GM19193 (cell line): ENCODE data around the gene LPAR2.
A peak's percentile ranks its signal among the peaks of the same experiment; 100 is the strongest.

Experiments
- POLR2A ChIP-seq: IDR thresholded peaks from 4 replicates; pipeline ENCODE4 v1.6.1; 2011; ENCODE audit not compliant: insufficient read depth, insufficient read length; ENCODE audit errors: extremely low read depth

The LPAR2 gene

GRCh38 chr19:19643158-19644053, 15.4 kb upstream of the LPAR2 start, which contains the start of gene GMIP:
GMIP (minus strand) TSS chr19:19643657; CDS start chr19:19643529, 128 bp downstream.
- TF ChIP-seq POLR2A: peak; percentile 70

- no peak for TF ChIP-seq POLR2A
These were observed 14.6 kb upstream of the LPAR2 start for GRCh38 chr19:19642506-19643157.

GRCh38 chr19:19637523-19638251, 9.7 kb upstream of the LPAR2 start:
- no peak for TF ChIP-seq POLR2A

DNA sequence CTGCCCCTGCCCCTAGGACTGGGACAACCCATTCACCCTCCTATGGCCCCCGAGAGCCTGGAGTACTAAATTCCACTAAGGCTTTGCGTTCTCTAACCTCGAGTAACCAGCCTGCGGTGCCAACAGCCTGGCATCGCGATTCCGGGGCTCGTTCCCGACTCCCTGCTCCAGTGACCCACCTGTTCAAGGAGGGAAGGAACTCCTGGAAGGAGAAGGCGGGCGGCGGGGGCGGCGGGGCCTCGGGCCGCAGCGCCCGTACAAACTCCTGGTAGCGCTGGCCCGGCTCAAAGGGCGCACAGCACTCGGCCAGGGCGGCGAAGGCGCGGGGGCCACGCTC, 9.1 kb upstream of the LPAR2 start:
- no peak for TF ChIP-seq POLR2A

DNA sequence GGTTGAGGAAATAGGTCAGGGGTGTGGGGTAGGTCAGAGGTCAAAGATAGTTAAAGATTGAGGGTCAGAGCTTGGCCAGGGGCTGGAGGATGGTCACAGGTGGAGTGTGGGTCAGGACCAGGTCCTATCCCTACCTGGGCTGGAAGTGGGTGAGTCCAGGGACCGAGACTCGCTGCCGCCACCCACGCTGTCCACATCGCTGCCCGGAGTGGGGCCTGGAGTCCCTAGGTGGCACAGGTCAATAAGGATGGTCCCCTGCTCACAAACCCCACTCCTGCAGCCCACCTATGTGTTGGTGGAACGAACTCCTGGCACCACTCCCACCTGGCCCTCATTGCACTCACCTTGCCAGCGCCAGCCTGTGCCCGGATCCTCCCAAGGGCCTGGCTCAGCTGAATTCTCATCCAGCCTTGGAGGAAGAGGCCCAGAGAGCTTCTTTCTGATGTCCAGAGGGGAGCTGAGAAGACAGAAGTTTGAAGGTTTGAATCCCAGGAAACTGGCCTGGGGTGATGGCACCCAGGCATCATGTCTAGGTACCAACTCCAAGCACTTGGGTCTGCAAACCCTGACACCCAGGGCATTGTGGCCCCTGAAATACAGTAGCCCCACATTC, 8.7 kb upstream of the LPAR2 start:
- no peak for TF ChIP-seq POLR2A

GRCh38 chr19:19635313-19635702, 7.3 kb upstream of the LPAR2 start:
- TF ChIP-seq POLR2A: no peak

- no peak for TF ChIP-seq POLR2A
These were observed 6.7 kb upstream of the LPAR2 start for GRCh38 chr19:19634516-19635312.

DNA sequence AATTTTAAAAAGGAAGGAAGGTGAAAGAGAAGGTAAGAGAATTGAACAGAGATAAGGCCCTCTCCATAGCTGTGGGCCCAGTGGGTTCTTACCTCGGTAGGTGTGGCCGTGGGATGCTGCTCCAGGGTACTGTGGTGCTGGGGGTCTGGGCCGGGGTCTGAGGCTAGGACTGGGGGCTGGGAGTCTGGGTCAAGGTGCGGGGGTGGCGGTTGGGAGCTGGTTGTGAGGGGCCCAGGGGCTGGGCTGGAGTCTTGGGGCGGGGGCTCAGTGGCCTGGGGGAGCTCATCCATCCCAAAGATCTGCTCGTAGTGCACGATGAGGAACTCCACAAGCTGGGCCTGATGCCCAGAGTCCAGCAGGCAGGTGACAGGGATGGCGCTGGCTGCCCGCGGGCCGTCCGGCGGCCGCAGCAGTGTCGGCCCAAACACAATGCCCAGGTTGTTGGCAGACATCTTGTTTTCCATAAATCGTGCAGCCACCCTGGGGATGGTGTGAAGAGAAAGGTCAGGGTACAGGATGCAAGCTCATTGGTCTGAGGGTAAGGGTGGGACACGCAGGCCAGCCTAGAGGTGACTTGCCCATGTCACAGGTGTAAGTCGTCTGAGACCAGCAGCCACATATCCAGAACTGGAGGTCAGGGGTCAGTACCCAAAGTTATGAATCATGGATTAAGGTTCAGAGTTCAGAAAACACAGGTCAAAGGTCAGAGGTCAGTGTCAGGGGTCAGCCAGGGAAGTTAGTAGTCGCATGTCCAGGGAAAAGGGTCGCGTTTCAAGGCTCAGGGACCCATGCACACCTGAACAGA, 5.9 kb upstream of the LPAR2 start:
- TF ChIP-seq POLR2A: no peak

GRCh38 chr19:19632661-19633060, 4.6 kb upstream of the LPAR2 start:
- TF ChIP-seq POLR2A: no peak

- TF ChIP-seq POLR2A: no peak
These were observed 3.3 kb upstream of the LPAR2 start for GRCh38 chr19:19631346-19631745.

DNA sequence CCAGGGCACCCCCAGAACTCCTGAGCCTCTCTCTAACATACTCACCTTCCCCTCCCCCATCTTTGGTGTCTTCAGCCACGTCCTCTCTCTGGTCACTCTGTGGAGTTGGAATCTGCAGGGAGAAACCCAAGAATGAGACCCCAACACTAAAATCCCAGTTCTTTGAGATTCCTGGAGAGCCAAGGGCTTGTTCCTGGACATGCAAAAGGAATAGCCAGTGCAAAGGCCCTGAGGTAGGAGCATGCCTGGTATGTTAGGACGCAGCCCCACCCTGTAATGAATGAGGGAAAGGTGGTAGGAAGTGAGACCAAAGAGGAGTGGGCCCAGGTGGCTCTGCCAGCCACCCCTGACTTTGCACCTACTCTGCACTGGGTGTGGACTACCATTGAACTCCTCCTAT, 2.4 kb upstream of the LPAR2 start:
- no peak for TF ChIP-seq POLR2A

DNA sequence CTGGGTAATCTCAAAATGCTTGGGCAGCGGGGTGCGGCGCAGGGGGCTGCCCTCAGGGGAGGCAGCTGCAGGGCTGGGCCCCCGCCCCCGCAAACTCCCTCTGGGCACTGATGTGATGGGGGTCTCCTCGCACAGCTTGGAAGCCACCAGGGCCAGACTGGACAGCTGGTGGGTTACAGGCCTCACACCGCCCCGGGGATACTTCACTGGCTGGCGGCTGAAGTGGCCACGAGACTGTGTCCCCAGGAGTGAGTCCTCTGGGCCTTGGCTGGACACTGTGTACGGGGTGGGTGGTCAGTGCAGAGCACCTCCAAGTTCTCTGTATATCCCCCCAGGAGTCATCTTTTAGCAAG, 2.0 kb upstream of the LPAR2 start:
- TF ChIP-seq POLR2A: no peak

DNA sequence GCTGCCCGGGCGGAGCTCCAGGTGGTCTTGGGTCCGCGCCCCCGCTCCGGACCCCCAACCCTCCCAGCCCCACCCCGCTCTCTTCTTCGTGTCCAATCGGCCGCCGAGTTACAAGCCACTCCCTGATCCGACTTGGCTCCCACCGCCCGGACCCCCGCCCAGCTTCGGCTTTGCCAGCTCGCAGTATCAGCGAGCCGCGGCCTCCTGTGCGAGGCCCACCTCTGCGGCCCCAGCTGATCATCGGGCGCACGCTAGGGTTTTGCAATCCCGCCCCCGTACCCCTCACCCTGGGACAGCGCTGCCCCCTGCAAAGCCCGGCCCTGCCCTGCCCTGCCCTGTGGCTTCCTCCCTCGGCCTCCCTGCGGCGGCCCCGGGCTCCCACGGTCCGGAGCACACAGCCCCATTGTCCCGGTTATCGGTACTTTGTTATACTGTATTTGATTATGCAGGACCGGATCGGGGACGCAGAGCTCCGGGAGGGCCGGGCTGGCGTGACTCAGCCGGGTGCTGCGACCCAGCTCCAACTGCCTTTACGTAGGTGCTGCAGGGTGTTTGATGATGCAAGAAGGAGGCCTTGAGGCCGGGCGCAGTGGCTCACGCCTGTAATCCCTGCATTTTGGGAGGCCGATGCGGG, 598 bp upstream of the LPAR2 start:
- no peak for TF ChIP-seq POLR2A
